VCaP (cell line): ENCODE data around the gene TPM1.
A peak's percentile ranks its signal among the peaks of the same experiment; 100 is the strongest.

Source experiments
- H3K27ac ChIP-seq: fragments of 450-650 bp; 2 replicates; pipeline ENCODE4 v1.5.1; 2017
- CTCF ChIP-seq: fragments of 450-650 bp; conservative IDR thresholded peaks from 2 replicates; pipeline ENCODE4 v1.5.1; 2017; ENCODE audit warnings: mild to moderate bottlenecking, moderate library complexity

Gene TPM1

GRCh38 chr15:63041974-63042876 is at the start of gene TPM1:
Gene TPM1 (plus strand): TSS chr15:63042747. CDS start chr15:63042830, 83 bp downstream.
- TF ChIP-seq CTCF, result no peak
- H3K27ac ChIP-seq, result peak within 1 kb of the TSS; percentile 80

GRCh38 chr15:62993066-62993465 is 49.5 kb upstream of the TPM1 start:
- H3K27ac ChIP-seq, result peak overlapping the region; percentile 42
- TF ChIP-seq CTCF, result no peak

- peak overlapping the region; percentile 42 for H3K27ac ChIP-seq
Observed at GRCh38 chr15:62993632-62994031, 48.9 kb upstream of the TPM1 start.

GRCh38 chr15:62994439-62994838 is 48.1 kb upstream of the TPM1 start:
- TF ChIP-seq CTCF, result no peak
- peak overlapping the region; percentile 42; the same call in 1 of the 2 replicates for H3K27ac ChIP-seq

- TF ChIP-seq CTCF, result no peak
- no peak overlapping the region for H3K27ac ChIP-seq
Observed at GRCh38 chr15:62994975-62995681, 47.4 kb upstream of the TPM1 start.

- TF ChIP-seq CTCF, result no peak
- no peak overlapping the region for H3K27ac ChIP-seq
Observed at GRCh38 chr15:62997441-62997840, 45.1 kb upstream of the TPM1 start.

GRCh38 chr15:62998262-62998890 is 44.2 kb upstream of the TPM1 start:
- no peak overlapping the region for H3K27ac ChIP-seq
- TF ChIP-seq CTCF, result no peak
